CD4-positive, alpha-beta T cell treated with Interleukin-17A for 1 hour (primary cell): Measurements from ENCODE around the gene PLXNB3.
"Not testable (repeated sequence)": the region's sequence is repeated elsewhere in the genome, so short reads cannot be mapped to it uniquely, and the experiment has no call there.

ENCODE experiments used
- DNase-seq: peaks from one replicate; pipeline ENCODE4 v3.0.0-alpha.2; 2020

PLXNB3 gene

GRCh38 chrX:153794018-153794896, 30.2 kb downstream of the PLXNB3 start, which contains the start of the genes IDH3G and SSR4:
Gene IDH3G, minus strand, starts transcription at chrX:153794375. Its CDS starts 49 bp downstream, at chrX:153794326.
Gene SSR4, plus strand, starts transcription at chrX:153794668. Its CDS starts 20 bp downstream, at chrX:153794688.
- DNase-seq = peak; percentile 95

DNA sequence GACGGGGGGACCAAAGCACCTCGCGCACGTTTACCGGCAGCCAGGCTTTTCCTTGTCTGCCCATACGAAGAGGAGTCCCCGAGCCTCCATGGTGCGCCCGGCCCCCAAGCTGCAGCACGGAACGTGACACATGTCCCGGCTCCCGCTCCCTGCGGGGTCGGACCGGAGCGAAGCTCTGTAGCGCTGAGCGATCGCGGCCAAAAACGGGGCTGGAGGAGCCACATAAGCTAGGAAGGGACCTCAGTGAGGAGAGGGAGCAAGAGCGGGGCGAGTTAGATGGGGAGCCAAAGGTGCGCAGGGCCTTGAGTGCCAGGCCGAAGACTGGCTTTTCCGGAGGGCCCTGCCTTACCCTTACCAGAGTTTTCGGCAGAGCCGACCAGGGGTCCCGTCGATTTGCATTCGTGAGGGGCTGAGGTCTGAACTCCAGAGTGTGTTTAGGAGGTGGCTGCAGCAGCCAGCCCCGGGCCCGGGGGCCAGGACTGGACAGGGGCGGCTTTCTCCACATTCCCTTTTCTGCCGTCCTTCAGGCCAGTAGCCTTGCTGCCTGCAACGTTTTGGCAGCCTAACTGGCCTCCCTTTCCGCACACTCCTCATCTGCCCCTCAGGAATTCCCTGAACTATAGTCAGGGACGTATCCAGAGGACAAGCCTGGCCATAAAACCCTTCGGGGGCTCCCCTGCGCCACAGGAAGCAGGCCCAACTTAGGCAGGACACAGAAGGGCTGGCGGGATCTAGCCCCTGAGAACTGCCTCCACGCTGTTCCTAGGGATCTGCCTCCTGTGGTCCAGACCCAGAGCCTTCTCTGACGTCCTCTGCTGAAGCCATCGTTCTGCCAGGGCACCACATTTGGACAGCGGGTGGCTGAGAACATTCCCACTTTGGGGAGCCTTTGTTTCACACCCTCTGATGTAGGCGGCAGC, 31.1 kb downstream of the PLXNB3 start:
- no peak for DNase-seq

GRCh38 chrX:153797415-153798015, 33.5 kb downstream of the PLXNB3 start:
- no peak for DNase-seq

DNA sequence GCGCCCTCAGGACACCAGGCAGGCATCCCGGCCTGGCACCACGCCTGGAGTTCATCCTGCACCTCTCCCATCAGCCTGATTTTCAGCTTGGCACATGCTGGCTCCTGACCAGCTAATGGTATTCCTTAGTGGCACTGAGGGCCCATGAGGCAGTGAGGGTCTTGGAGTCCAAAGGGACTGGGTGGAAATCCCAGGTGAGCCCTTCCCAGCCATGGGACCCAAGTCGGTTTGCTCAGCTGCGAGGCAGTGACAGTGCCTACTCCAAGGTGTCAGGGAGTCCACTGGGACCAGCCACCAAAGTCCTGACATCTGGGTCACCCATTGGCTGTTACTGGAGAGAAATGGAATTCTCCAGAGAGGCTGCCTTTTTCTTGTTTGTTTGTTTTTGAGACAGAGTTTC, 35.3 kb downstream of the PLXNB3 start:
- no peak for DNase-seq

- DNase-seq = no peak
Observed at GRCh38 chrX:153800177-153800722, 36.2 kb downstream of the PLXNB3 start.

GRCh38 chrX:153800746-153801145, 36.7 kb downstream of the PLXNB3 start:
- no peak for DNase-seq

DNA sequence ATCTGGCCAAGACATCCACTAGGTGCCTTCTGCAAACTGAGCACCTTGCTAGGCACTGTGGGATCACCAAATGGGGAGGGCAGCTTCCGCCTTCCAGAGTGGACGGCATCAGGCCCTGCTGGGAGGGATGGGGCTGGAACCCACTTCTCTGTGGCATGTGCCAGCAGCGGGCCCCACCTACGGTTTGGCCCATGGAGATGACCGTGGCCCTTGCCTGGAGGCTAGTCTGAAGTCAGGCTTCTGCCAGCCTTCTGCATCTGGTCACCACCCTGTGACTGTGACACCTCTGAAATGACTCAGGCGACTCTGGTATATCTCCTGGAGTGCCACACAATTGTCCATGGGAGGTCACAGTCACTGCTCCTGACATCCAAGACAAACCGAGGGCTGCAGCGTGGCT, 37.6 kb downstream of the PLXNB3 start:
- no peak for DNase-seq

GRCh38 chrX:153802513-153803045, 38.5 kb downstream of the PLXNB3 start:
- DNase-seq = no peak

DNA sequence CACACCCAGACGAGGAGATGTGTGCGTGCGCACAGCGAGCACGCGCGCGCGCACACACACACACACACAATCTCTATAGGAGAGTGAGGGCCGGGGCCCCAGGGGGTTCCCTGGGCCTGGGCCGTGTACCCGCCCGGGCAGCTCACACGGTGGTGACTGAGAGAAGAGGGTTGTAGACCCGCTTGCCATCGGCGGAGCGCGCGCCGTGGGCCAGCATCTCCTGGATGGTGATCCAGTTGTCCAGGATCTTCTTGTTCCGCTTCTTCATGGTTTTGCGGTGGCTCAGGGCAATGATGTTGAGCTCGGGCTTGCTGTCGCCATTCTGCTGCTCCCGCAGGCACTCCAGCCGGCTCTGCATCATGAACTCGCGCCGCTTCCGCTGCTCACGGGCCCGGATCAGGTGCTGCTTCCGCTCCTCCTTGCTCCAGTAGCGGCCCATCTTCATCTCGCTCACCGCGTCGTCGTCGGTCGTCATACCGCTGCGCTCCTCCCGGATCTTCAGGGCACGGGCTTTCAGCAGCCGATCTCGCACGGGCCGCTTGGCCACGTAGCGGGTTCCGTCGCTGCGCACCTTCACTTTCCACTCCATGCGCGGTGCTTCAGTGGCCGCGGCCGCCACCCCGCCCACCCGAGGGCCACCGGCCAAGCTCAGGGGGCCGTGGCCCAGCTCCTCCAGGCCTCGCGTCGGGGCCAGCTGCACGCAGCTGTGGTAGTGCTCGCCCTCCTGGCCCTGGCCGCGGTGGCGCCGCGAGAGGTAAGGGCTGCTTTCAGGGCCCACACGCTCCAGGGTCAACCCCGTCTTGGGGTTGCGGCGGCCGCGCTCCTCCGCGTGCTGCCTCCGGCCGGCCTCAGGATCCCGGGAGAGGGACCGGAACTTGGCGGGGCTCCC, 39.4 kb downstream of the PLXNB3 start:
- no peak for DNase-seq

GRCh38 chrX:153804100-153804595, 40.1 kb downstream of the PLXNB3 start:
- no peak for DNase-seq

DNA sequence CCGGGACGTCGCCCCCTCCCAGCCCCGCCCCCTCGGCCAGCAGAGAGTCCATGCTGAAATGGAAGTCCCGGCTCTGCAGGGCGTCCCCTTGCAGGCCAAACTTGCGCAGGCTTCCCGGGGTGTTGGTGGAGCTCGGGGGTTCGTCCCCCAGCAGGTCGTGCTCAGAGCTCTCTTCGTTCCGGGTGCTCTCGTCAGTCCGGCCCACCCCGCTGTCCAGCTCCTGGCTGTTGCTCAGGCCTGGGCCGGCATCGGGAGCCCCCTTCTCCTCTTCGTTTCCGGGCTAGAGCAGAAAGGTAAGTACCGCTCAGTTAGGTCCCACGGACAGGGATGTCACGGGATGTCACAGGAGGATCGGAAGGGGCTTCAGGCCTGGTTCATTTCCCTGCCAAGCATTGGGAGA, 40.6 kb downstream of the PLXNB3 start:
- DNase-seq = no peak

DNA sequence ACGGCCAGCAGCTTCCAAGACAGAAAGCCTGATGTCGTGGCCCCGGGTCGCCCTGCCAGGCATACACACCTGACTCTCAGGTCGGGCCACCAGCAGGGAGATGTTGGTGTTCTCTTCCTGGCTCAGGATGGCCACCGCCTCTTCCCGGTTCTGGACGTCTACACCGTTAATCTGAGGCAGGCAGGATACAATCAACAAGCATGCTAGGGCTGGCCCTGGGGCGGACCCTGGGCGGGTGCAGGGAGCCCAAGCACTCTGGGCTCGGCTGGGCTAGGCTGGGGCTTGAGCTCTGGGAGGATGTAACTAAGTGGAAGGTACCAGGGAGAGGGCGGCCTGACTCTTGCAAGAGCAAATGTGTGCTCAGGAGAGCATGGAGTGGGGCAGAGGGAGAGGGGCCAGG, 41.4 kb downstream of the PLXNB3 start:
- DNase-seq = no peak

DNA sequence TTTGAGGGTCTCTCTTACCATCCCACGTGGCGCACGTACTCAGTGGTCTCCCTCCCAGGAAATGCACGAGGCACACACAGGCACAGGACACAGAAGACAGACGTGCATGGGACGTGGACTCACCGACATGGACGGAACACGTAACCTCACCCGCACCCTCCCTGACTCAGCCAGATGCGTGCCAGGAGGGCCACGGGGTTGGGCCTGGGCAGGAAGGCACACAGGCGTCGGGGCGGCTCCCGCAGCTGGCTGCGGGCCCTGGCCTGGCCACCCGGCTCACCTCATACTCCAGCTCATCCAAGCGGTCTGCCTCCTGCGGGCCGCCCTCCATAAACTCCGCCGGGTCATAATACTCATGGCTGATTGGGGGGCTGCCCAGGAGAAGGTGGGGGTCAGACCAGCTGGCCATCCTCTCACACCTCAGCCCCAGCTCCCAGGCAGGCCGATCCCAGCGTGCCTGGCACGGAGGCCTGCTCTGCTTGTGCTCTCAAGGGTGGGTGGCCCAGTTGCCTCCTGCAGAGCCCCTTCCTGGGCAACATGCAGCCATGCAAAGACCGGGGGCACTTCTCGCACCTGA, 43.0 kb downstream of the PLXNB3 start:
- no peak for DNase-seq

GRCh38 chrX:153807976-153808375, 43.9 kb downstream of the PLXNB3 start:
- DNase-seq = no peak

DNA sequence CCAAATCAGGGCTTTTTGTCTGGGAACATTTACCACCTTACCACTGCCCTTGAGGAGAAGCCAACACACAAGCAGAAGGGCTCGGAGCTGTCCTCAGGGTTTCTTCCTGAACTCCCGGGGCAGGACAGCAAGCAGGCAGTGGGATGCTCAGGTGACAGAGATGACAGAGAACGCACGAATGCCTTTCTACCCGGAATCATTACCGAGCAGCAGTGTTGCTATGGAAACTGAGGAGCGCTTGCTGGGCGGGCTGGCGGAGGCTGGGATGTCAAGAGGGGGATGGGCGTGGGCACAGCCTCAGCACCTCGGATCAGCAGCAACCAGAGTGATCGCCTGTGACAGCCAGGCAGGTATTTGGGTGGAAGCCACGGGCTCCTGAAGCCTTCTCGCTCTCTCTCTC, 48.2 kb downstream of the PLXNB3 start:
- no peak for DNase-seq

- DNase-seq = no peak
Observed at GRCh38 chrX:153813161-153813560, 49.1 kb downstream of the PLXNB3 start.

GRCh38 chrX:153814591-153815315, 50.7 kb downstream of the PLXNB3 start:
- no peak for DNase-seq

DNA sequence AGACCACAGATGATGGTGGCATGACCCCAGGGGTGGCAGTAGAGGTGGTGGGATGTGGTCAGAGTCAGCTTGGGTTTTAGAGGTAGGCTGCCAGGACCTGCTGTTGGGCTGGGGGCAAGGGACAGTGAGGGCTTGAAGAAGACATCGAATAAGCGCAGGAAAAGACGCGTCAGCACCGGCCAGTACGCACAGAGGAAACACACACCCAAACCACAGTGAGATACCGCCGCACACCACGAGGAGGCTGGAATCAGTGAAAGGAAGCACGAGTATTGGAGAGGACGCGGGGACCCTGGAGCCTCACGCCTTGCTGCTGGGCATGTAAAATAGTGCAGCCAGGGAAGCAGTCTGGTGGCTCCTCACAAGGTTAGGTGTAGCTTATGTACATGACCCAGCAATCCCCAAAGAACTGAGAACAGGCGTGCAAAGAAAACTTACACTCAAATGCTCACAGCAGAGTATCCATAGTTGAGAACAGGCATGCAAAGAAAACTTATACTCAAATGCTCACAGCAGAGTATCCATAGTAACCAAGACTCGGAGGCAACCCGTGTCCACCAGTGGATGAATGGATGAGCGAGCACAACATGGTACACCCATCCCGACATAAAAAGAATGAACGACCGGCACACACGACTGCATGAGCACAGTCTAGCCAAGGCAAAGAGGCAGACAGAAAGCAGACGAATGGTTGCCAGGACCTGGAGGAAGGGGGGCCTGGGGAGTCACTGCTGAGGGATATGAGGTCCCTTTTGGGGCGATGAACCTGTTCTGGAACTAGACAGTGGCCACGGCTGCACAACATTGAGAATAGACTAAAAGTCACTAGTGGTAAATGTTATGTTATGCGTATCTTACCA, 53.0 kb downstream of the PLXNB3 start:
- DNase-seq = peak; percentile 49

DNA sequence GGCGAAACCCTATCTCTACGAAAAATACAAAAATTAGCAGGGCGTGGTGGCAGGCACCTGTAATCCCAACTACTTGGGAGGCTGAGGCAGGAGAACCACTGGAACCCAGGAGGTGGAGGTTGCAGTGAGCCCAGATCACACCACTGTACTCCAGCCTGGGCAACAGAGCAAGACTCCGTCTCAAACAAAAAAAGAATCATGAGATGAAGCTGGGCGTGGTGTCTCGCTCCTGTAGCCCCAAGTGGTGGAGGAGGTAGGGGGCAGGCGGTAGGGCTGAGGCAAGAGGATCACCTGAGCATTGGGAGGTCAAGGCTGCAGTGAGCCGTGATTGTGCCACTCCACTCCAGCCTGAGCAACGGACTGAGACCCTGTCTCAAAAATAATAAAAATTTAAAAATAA, 54.0 kb downstream of the PLXNB3 start:
- DNase-seq = not testable (repeated sequence)
